ENCODE measurements around the gene CD68.

The CD68 gene

GRCh38 chr17:7561589-7562207 is 17.7 kb upstream of the CD68 start, which contains the start of gene SENP3:
Gene SENP3, plus strand, starts transcription at chr17:7561919. Its CDS starts 1,158 bp downstream, at chr17:7563077.
- DNase-seq, result peak; percentile 88
- Histone ChIP-seq H3K9me3 (ENCODE audit: severe bottlenecking) (no peaks in the 10 kb centered on the region), H3K4me3 (ENCODE audit: low read depth, low read length) (peak within 1 kb of the TSS; percentile 65), H3K36me3 (peaks cover 39% of the 10 kb centered on the region), H3K27me3 (ENCODE audit: insufficient read depth, low read depth, severe bottlenecking) (no peaks in the 10 kb centered on the region), H3K27ac (peak within 1 kb of the TSS; percentile 95)
- no peak for TF ChIP-seq CTCF (IDR thresholded peaks at IDR 0.05; ENCODE audit: low read depth, low read length)

- H3K27me3 ChIP-seq (ENCODE audit: insufficient read depth, low read depth, severe bottlenecking), result no peaks in the 10 kb centered on the region
- DNase-seq, result no peak
- no peak for TF ChIP-seq CTCF (IDR thresholded peaks at IDR 0.05; ENCODE audit: low read depth, low read length)
- H3K4me3 ChIP-seq (ENCODE audit: low read depth, low read length), result peak overlapping the region; percentile 65
- peak overlapping the region; percentile 95 for H3K27ac ChIP-seq
- no peaks in the 10 kb centered on the region for H3K9me3 ChIP-seq (ENCODE audit: severe bottlenecking)
- peaks cover 44% of the 10 kb centered on the region for H3K36me3 ChIP-seq
Observed at GRCh38 chr17:7562208-7562605, 17.2 kb upstream of the CD68 start.

GRCh38 chr17:7563115-7563869 is 16.1 kb upstream of the CD68 start:
- no peak for DNase-seq
- H3K27me3 ChIP-seq (ENCODE audit: insufficient read depth, low read depth, severe bottlenecking), result no peaks in the 10 kb centered on the region
- H3K4me3 ChIP-seq (ENCODE audit: low read depth, low read length), result no peak overlapping the region; the same call in 1 of the 2 replicates
- no peak for TF ChIP-seq CTCF (IDR thresholded peaks at IDR 0.05; ENCODE audit: low read depth, low read length)
- H3K27ac ChIP-seq, result no peak overlapping the region
- no peaks in the 10 kb centered on the region for H3K9me3 ChIP-seq (ENCODE audit: severe bottlenecking)
- peaks cover 49% of the 10 kb centered on the region for H3K36me3 ChIP-seq

- H3K4me3 ChIP-seq (ENCODE audit: low read depth, low read length), result no peak overlapping the region
- no peak overlapping the region for H3K27ac ChIP-seq
- no peaks in the 10 kb centered on the region for H3K9me3 ChIP-seq (ENCODE audit: severe bottlenecking)
- H3K36me3 ChIP-seq, result peaks cover 72% of the 10 kb centered on the region
- DNase-seq, result no peak
- H3K27me3 ChIP-seq (ENCODE audit: insufficient read depth, low read depth, severe bottlenecking), result no peaks in the 10 kb centered on the region
- TF ChIP-seq CTCF (IDR thresholded peaks at IDR 0.05; ENCODE audit: low read depth, low read length), result no peak
Observed at GRCh38 chr17:7569571-7569970, 9.9 kb upstream of the CD68 start.

- H3K9me3 ChIP-seq (ENCODE audit: severe bottlenecking), result no peaks in the 10 kb centered on the region
- TF ChIP-seq CTCF (IDR thresholded peaks at IDR 0.05; ENCODE audit: low read depth, low read length), result no peak
- H3K27me3 ChIP-seq (ENCODE audit: insufficient read depth, low read depth, severe bottlenecking), result no peaks in the 10 kb centered on the region
- no peak overlapping the region for H3K4me3 ChIP-seq (ENCODE audit: low read depth, low read length)
- no peak for DNase-seq
- H3K36me3 ChIP-seq, result peaks cover 72% of the 10 kb centered on the region
- H3K27ac ChIP-seq, result no peak overlapping the region
Observed at GRCh38 chr17:7570351-7570750, 9.1 kb upstream of the CD68 start.
